ENCODE data around the gene NCKAP1. TPM values are rescaled to one million over a fixed set of nuclear protein-coding genes. Genes with fewer than 3 reads are reported as not detected.

NCKAP1 gene
- total RNA-seq, 1 donor from 2014 or later, result 116 TPM

- no peak for TF ChIP-seq CTCF (IDR thresholded peaks at IDR 0.05; ENCODE audit: partially characterized antibody, unreplicated experiment)
- H3K27me3 Mint-ChIP-seq (ENCODE audit: unreplicated experiment), result no peaks in the 10 kb centered on the region
Observed at GRCh38 chr2:183078163-183078463, 39.9 kb upstream of the NCKAP1 start.

GRCh38 chr2:183072177-183072576 is 33.9 kb upstream of the NCKAP1 start:
- Mint-ChIP-seq H3K36me3 (ENCODE audit: unreplicated experiment) (no peaks in the 10 kb centered on the region), H3K27me3 (ENCODE audit: unreplicated experiment) (no peaks in the 10 kb centered on the region), H3K4me3 (ENCODE audit: unreplicated experiment) (no peak overlapping the region), H3K4me1 (ENCODE audit: low read depth, unreplicated experiment) (no peaks in the 10 kb centered on the region), H3K27ac (ENCODE audit: unreplicated experiment) (no peak overlapping the region), H3K9me3 (ENCODE audit: unreplicated experiment) (peaks cover 2% of the 10 kb centered on the region)
- no peak for DNase-seq
- no peak for TF ChIP-seq CTCF (IDR thresholded peaks at IDR 0.05; ENCODE audit: partially characterized antibody, unreplicated experiment)

More at GRCh38 chr2:183078163-183078463, 39.9 kb upstream of the NCKAP1 start:
- Mint-ChIP-seq H3K4me1 (ENCODE audit: low read depth, unreplicated experiment) (no peaks in the 10 kb centered on the region), H3K36me3 (ENCODE audit: unreplicated experiment) (no peaks in the 10 kb centered on the region), H3K27ac (ENCODE audit: unreplicated experiment) (peak overlapping the region; percentile 88), H3K4me3 (ENCODE audit: unreplicated experiment) (peak overlapping the region; percentile 95), H3K9me3 (ENCODE audit: unreplicated experiment) (no peaks in the 10 kb centered on the region)
- DNase-seq, result peak; percentile 42

GRCh38 chr2:183070942-183071844 is 32.9 kb upstream of the NCKAP1 start:
- peak; percentile 70 for DNase-seq
- no peak overlapping the region for H3K4me3 Mint-ChIP-seq (ENCODE audit: unreplicated experiment)
- H3K36me3 Mint-ChIP-seq (ENCODE audit: unreplicated experiment), result no peaks in the 10 kb centered on the region
- no peaks in the 10 kb centered on the region for H3K4me1 Mint-ChIP-seq (ENCODE audit: low read depth, unreplicated experiment)
- no peak overlapping the region for H3K27ac Mint-ChIP-seq (ENCODE audit: unreplicated experiment)
- no peaks in the 10 kb centered on the region for H3K27me3 Mint-ChIP-seq (ENCODE audit: unreplicated experiment)
- no peak for TF ChIP-seq CTCF (IDR thresholded peaks at IDR 0.05; ENCODE audit: partially characterized antibody, unreplicated experiment)
- peaks cover 2% of the 10 kb centered on the region for H3K9me3 Mint-ChIP-seq (ENCODE audit: unreplicated experiment)

- no peak overlapping the region for H3K27ac Mint-ChIP-seq (ENCODE audit: unreplicated experiment)
- H3K4me1 Mint-ChIP-seq (ENCODE audit: low read depth, unreplicated experiment), result no peaks in the 10 kb centered on the region
Observed at GRCh38 chr2:183069174-183069573, 30.9 kb upstream of the NCKAP1 start.

More at GRCh38 chr2:183069174-183069573, 30.9 kb upstream of the NCKAP1 start:
- H3K9me3 Mint-ChIP-seq (ENCODE audit: unreplicated experiment), result peaks cover 2% of the 10 kb centered on the region
- no peaks in the 10 kb centered on the region for H3K36me3 Mint-ChIP-seq (ENCODE audit: unreplicated experiment)
- no peak overlapping the region for H3K4me3 Mint-ChIP-seq (ENCODE audit: unreplicated experiment)
- TF ChIP-seq CTCF (IDR thresholded peaks at IDR 0.05; ENCODE audit: partially characterized antibody, unreplicated experiment), result no peak
- DNase-seq, result no peak
- H3K27me3 Mint-ChIP-seq (ENCODE audit: unreplicated experiment), result no peaks in the 10 kb centered on the region
